ENCODE data around the gene PHF24.

GRCh38 chr9:34971146-34971811 lies 13.2 kb downstream of the PHF24 start:
- TF ChIP-seq CTCF (IDR thresholded peaks at IDR 0.05): no peak
- TF ChIP-seq POLR2A (IDR thresholded peaks at IDR 0.05): no peak
